Endothelial cell of umbilical vein (primary cell): ENCODE results near the gene CCL13.

Source experiments
- EZH2 ChIP-seq: IDR thresholded peaks from 2 replicates; pipeline ENCODE4 v1.6.1; 2012; ENCODE audit warnings: borderline replicate concordance, low read depth, mild to moderate bottlenecking, moderate library complexity, low read length, inconsistent platforms; ENCODE audit not compliant: severe bottlenecking
- MYC ChIP-seq: IDR thresholded peaks from one replicate; pipeline ENCODE4 v1.6.1; 2011; ENCODE audit warnings: mild to moderate bottlenecking, low read depth, low read length
- POLR2A ChIP-seq: IDR thresholded peaks from 2 replicates; pipeline ENCODE4 v1.6.1; 2012; ENCODE audit warnings: low read depth, mild to moderate bottlenecking, control low read depth, low read length
- POLR2AphosphoS5 ChIP-seq: IDR thresholded peaks from 2 replicates; pipeline ENCODE4 v1.6.1; 2012; ENCODE audit warnings: low read depth, mild to moderate bottlenecking, control low read depth, low read length, moderate library complexity; ENCODE audit not compliant: insufficient read depth
- TF ChIP-seq, protein P1 (sequence below), 2 donors: IDR thresholded peaks; 1 replicate in 1 of 2; 2 replicates in 1 of 2; pipeline ENCODE4 v1.5.1; 2011; ENCODE audit warnings: low read length in 2 of 2, mild to moderate bottlenecking in 2 of 2, moderate library complexity in 2 of 2, control low read depth in 1 of 2, inconsistent platforms in 1 of 2, low read depth in 1 of 2; ENCODE audit not compliant: insufficient read depth in 1 of 2; ENCODE audit errors: extremely low read depth in 1 of 2

DNA sequence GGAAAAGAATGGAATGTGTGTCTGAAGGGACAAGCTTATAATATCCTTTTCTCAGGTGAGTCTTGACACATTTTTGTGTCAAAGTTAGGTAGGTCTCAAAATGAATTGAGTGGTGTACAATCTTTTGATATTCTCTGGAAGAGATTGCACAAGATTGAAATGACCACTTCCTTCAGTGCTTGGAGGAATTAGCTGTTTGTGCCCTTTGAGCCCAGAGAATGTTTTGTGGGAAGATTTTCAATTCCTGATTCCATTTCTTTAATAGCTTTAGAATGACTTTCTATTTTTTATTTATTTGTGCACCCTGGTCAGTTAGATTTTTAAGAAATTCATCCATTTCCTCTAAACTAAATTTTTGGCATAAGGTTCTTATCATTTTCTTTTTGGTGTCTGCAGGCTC, 1.6 kb upstream of the CCL13 start:
- TF ChIP-seq, protein P1, sequence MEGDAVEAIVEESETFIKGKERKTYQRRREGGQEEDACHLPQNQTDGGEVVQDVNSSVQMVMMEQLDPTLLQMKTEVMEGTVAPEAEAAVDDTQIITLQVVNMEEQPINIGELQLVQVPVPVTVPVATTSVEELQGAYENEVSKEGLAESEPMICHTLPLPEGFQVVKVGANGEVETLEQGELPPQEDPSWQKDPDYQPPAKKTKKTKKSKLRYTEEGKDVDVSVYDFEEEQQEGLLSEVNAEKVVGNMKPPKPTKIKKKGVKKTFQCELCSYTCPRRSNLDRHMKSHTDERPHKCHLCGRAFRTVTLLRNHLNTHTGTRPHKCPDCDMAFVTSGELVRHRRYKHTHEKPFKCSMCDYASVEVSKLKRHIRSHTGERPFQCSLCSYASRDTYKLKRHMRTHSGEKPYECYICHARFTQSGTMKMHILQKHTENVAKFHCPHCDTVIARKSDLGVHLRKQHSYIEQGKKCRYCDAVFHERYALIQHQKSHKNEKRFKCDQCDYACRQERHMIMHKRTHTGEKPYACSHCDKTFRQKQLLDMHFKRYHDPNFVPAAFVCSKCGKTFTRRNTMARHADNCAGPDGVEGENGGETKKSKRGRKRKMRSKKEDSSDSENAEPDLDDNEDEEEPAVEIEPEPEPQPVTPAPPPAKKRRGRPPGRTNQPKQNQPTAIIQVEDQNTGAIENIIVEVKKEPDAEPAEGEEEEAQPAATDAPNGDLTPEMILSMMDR (IDR thresholded peaks at IDR 0.05; ENCODE audit: extremely low read depth in 1 of 2, insufficient read depth in 1 of 2, low read depth in 1 of 2, low read length in 2 of 2) = no peak
- no peak for TF ChIP-seq POLR2A
- no peak for TF ChIP-seq POLR2AphosphoS5
- no peak for TF ChIP-seq EZH2
- TF ChIP-seq MYC = no peak
